ENCODE measurements around the gene IFITM1. TPM values are rescaled to one million over a fixed set of nuclear protein-coding genes. Genes with fewer than 3 reads are reported as not detected.

The IFITM1 gene
- total RNA-seq, 1 donor = 64.4 TPM

GRCh38 chr11:281486-282161 lies 32.2 kb upstream of the IFITM1 start:
- Histone ChIP-seq H3K4me3 (ENCODE audit: insufficient read depth, low read length) (no peak overlapping the region), H2AFZ (ENCODE audit: low read length) (no peak overlapping the region), H4K20me1 (ENCODE audit: insufficient read depth, low read length) (no peaks in the 10 kb centered on the region), H3K27me3 (ENCODE audit: insufficient read depth, low read length) (peaks cover 56% of the 10 kb centered on the region), H3K9me3 (ENCODE audit: low read depth, low read length) (no peaks in the 10 kb centered on the region), H3K4me2 (ENCODE audit: insufficient read depth, low read length) (no peak overlapping the region), H3K79me2 (ENCODE audit: insufficient read depth, low read length) (no peaks in the 10 kb centered on the region), H3K36me3 (ENCODE audit: insufficient read depth, low read length) (no peaks in the 10 kb centered on the region), H3K4me1 (ENCODE audit: insufficient read depth, low read length) (no peaks in the 10 kb centered on the region), H3K27ac (ENCODE audit: low read depth, low read length) (no peak overlapping the region)
- TF ChIP-seq CTCF (IDR thresholded peaks at IDR 0.05; ENCODE audit: extremely low read depth, low read depth, low read length) = no peak
- DNase-seq (ENCODE audit: insufficient read length, low spot score, missing footprints) = peak; percentile 84

GRCh38 chr11:282171-282570 lies 31.7 kb upstream of the IFITM1 start:
- Histone ChIP-seq H3K36me3 (ENCODE audit: insufficient read depth, low read length) (no peaks in the 10 kb centered on the region), H2AFZ (ENCODE audit: low read length) (no peak overlapping the region), H3K79me2 (ENCODE audit: insufficient read depth, low read length) (no peaks in the 10 kb centered on the region), H3K4me2 (ENCODE audit: insufficient read depth, low read length) (no peak overlapping the region), H3K4me3 (ENCODE audit: insufficient read depth, low read length) (no peak overlapping the region), H3K27ac (ENCODE audit: low read depth, low read length) (no peak overlapping the region), H3K4me1 (ENCODE audit: insufficient read depth, low read length) (no peaks in the 10 kb centered on the region), H3K27me3 (ENCODE audit: insufficient read depth, low read length) (peaks cover 58% of the 10 kb centered on the region), H3K9me3 (ENCODE audit: low read depth, low read length) (no peaks in the 10 kb centered on the region), H4K20me1 (ENCODE audit: insufficient read depth, low read length) (no peaks in the 10 kb centered on the region)
- TF ChIP-seq CTCF (IDR thresholded peaks at IDR 0.05; ENCODE audit: extremely low read depth, low read depth, low read length) = no peak
- DNase-seq (ENCODE audit: insufficient read length, low spot score, missing footprints) = peak; percentile 84

- H3K4me1 ChIP-seq (ENCODE audit: insufficient read depth, low read length) = no peaks in the 10 kb centered on the region
- no peak overlapping the region for H3K27ac ChIP-seq (ENCODE audit: low read depth, low read length)
- no peak overlapping the region for H3K4me3 ChIP-seq (ENCODE audit: insufficient read depth, low read length)
- no peak overlapping the region for H3K4me2 ChIP-seq (ENCODE audit: insufficient read depth, low read length)
- H3K79me2 ChIP-seq (ENCODE audit: insufficient read depth, low read length) = no peaks in the 10 kb centered on the region
- peaks cover 59% of the 10 kb centered on the region for H3K27me3 ChIP-seq (ENCODE audit: insufficient read depth, low read length)
- H2AFZ ChIP-seq (ENCODE audit: low read length) = no peak overlapping the region
- peak; percentile 67 for DNase-seq (ENCODE audit: insufficient read length, low spot score, missing footprints)
- no peaks in the 10 kb centered on the region for H3K9me3 ChIP-seq (ENCODE audit: low read depth, low read length)
- H3K36me3 ChIP-seq (ENCODE audit: insufficient read depth, low read length) = no peaks in the 10 kb centered on the region
- TF ChIP-seq CTCF (IDR thresholded peaks at IDR 0.05; ENCODE audit: extremely low read depth, low read depth, low read length) = no peak
- H4K20me1 ChIP-seq (ENCODE audit: insufficient read depth, low read length) = no peaks in the 10 kb centered on the region
Measured at GRCh38 chr11:282630-283360, 31.0 kb upstream of the IFITM1 start.

- Histone ChIP-seq H3K4me2 (ENCODE audit: insufficient read depth, low read length) (no peak overlapping the region), H3K4me1 (ENCODE audit: insufficient read depth, low read length) (peaks cover 4% of the 10 kb centered on the region), H4K20me1 (ENCODE audit: insufficient read depth, low read length) (no peaks in the 10 kb centered on the region), H2AFZ (ENCODE audit: low read length) (no peak overlapping the region), H3K4me3 (ENCODE audit: insufficient read depth, low read length) (no peak overlapping the region), H3K27ac (ENCODE audit: low read depth, low read length) (no peak overlapping the region), H3K79me2 (ENCODE audit: insufficient read depth, low read length) (no peaks in the 10 kb centered on the region), H3K27me3 (ENCODE audit: insufficient read depth, low read length) (peaks cover 58% of the 10 kb centered on the region), H3K9me3 (ENCODE audit: low read depth, low read length) (no peaks in the 10 kb centered on the region), H3K36me3 (ENCODE audit: insufficient read depth, low read length) (no peaks in the 10 kb centered on the region)
- DNase-seq (ENCODE audit: insufficient read length, low spot score, missing footprints) = peak; percentile 66
- no peak for TF ChIP-seq CTCF (IDR thresholded peaks at IDR 0.05; ENCODE audit: extremely low read depth, low read depth, low read length)
Measured at GRCh38 chr11:283405-284104, 30.3 kb upstream of the IFITM1 start.
